Prostate gland (tissue), 2 donors: ENCODE data around the gene NCOA5. TPM values are rescaled to one million over a fixed set of nuclear protein-coding genes. Genes with fewer than 3 reads are reported as not detected.
A peak's percentile ranks its signal among the peaks of the same experiment; 100 is the strongest.

Source experiments
- DNase-seq: peaks from one replicate; pipeline ENCODE4 v3.0.0-alpha.2; 2019; ENCODE audit warnings: low spot score
- H3K27ac ChIP-seq, 2 donors: fragments of 200-600 bp; sonication (generic); 2 replicates each; pipeline ENCODE4 v1.5.1; 2017 to 2019
- H3K27me3 ChIP-seq: fragments of 200-600 bp; sonication (generic); replicated peaks from 2 replicates; pipeline ENCODE4 v1.5.1; 2019; ENCODE audit not compliant: insufficient read depth
- H3K36me3 ChIP-seq, 2 donors: fragments of 200-600 bp; sonication (generic); 1 replicate in 1 of 2; 2 replicates in 1 of 2; pipeline versions ENCODE4 v1.5.1 to v1.8.1; 2017 to 2019
- H3K4me1 ChIP-seq: fragments of 200-600 bp; sonication (generic); replicated peaks from 2 replicates; pipeline ENCODE4 v1.5.1; 2019
- H3K4me3 ChIP-seq, 2 donors: fragments of 200-600 bp; sonication (generic); 2 replicates each; pipeline ENCODE4 v1.5.1; 2017 to 2019
- H3K9me3 ChIP-seq: fragments of 200-600 bp; sonication (generic); 2 replicates; pipeline ENCODE4 v1.5.1; 2017
- CTCF ChIP-seq, 4 experiments: fragments of 200-600 bp in 2 of 4; fragments of 450-650 bp in 2 of 4; sonication (generic) in 2 of 4; IDR thresholded peaks; 1 replicate in 3 of 4; 2 replicates in 1 of 4; pipeline ENCODE4 v1.5.1; 2016 to 2019; ENCODE audit warnings: antibody characterized with exemption in 4 of 4, mild to moderate bottlenecking in 2 of 4, moderate library complexity in 2 of 4
- POLR2A ChIP-seq: fragments of 450-650 bp; IDR thresholded peaks from one replicate; pipeline ENCODE4 v1.6.1; 2016; ENCODE audit warnings: antibody characterized with exemption, mild to moderate bottlenecking
- POLR2AphosphoS5 ChIP-seq: sonication (generic); formaldehyde crosslinking; IDR thresholded peaks from one replicate; pipeline ENCODE4 v1.6.1; 2017; ENCODE audit warnings: antibody characterized with exemption
- WGBS: methylation state at CpG from one replicate; pipeline ENCODE4 v1.1.5; 2018; 5-methylcytosine and 5-hydroxymethylcytosine counted together
- intact Hi-C: fragments of 100-400 bp; cut with DNase I; formaldehyde crosslinking; loops from one replicate; pipeline ENCODE4 v1.14.2; 2022
- total RNA-seq, 2 donors: library from RNA; depleted of rRNA; stranded (reverse); fragments of >200 nt; gene quantifications; one replicate each; pipeline ENCODE4 v1.1.0, GENCODE V29; 2016

The NCOA5 gene
- total RNA-seq, 2 donors from 2014 or later: 41.0 to 50.6 TPM

DNA sequence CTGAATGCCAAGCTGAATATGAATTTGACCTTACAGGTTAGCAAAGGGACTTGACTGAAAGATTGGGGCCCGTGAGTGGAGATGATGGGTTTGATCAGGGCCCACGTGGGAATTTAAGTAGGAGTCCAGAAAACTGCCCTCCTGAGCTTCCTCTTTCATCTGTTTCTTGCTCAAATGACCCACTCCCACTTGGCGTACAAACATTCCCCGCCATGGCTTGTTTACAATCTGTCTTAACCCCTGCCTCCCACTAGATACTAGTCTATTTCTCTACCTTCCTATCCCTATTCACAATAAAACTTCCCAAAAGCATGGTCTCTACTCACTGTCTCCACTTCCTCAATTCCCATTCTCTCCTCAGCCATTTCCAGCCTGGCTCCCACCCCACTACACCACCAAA is 71.7 kb downstream of the NCOA5 start:
- WGBS: 48% methylated on average over 4 of the region's 4 CpGs
- no peak for TF ChIP-seq CTCF (IDR thresholded peaks at IDR 0.05)
- no peak for TF ChIP-seq POLR2AphosphoS5
- TF ChIP-seq POLR2A: no peak
- Histone ChIP-seq H3K9me3 (no peaks in the 10 kb centered on the region), H3K4me3 (no peak overlapping the region), H3K27me3 (peaks cover 29% of the 10 kb centered on the region), H3K36me3 (no peaks in the 10 kb centered on the region), H3K4me1 (no peaks in the 10 kb centered on the region), H3K27ac (no peak overlapping the region)
- intact Hi-C loops: no loop called here
- no peak for DNase-seq

DNA sequence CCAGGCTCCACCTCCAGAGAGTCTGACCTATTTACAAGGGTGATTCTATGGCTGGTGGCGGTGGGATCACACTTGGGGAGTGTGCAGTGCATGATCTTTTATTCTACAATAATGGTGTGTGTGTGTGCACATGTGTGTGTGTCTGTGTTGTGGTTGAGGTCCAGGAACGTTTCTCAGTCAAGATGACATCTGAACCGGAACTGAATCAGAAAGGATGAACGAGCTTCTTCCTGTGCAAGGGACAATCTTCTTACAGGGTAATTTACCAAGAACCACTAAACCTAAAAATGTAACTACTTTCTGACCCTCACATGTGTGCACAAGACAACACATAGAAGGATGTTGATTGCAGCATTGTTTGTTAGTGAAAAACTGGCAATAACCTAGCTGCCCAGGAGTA is 72.5 kb downstream of the NCOA5 start:
- no peaks in the 10 kb centered on the region for H3K9me3 ChIP-seq
- intact Hi-C loops: no loop called here
- DNase-seq: no peak
- H3K36me3 ChIP-seq: no peaks in the 10 kb centered on the region
- no peak overlapping the region for H3K27ac ChIP-seq
- H3K4me3 ChIP-seq: no peak overlapping the region
- TF ChIP-seq CTCF (IDR thresholded peaks at IDR 0.05) (no peak), POLR2A (no peak), POLR2AphosphoS5 (no peak)
- peaks cover 30% of the 10 kb centered on the region for H3K27me3 ChIP-seq
- 69% methylated on average over 4 of the region's 4 CpGs for WGBS
- no peaks in the 10 kb centered on the region for H3K4me1 ChIP-seq

DNA sequence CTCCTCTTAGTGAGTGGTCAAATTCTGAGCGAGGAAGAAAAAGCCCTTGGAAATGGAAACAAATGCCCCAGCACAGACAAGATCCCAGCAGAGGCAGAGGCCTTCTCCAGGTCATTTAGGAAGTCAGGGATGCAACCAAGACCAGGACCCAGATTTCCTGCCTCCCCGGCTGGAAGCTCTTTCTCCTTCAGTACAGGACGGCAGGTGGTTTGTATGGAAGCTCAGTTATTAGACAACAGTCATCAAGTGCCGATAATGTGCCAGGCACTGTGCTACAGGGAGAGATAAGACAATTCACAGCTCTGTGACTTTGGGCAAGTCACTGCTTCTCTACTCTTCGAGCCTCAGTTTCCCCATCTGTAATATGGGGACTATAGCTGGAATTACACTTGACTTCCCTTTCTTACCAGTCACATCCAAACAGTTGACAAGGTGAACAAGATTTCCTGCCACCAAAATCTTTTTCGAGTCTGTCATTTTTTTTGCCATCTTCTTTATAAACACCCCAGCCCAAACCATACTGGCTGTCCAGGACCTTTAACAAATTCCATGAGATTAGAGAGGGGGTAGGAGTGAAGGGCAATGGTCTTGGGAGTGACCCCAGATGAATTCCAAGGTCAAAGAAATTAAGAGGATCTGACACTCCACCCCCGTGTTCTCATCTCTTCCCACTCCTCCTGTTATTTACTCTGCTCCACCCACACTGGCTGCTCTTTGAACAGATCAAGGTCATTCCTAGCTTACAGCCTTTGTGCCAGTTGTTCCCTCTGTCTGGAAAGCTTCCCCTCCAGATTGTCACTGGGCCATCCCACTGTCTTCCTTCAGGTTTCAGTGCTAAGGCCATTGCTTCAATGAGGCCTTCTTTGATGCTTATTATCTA is 75.0 kb downstream of the NCOA5 start:
- WGBS: 63% methylated on average over 7 of the region's 7 CpGs
- Histone ChIP-seq H3K36me3 (no peaks in the 10 kb centered on the region), H3K4me3 (no peak overlapping the region), H3K27me3 (peaks cover 33% of the 10 kb centered on the region), H3K9me3 (no peaks in the 10 kb centered on the region), H3K4me1 (no peaks in the 10 kb centered on the region), H3K27ac (no peak overlapping the region)
- no peak for DNase-seq
- no peak for TF ChIP-seq POLR2AphosphoS5
- no peak for TF ChIP-seq POLR2A
- no peak for TF ChIP-seq CTCF (IDR thresholded peaks at IDR 0.05)
- intact Hi-C loops: no loop called here

GRCh38 chr20:46013829-46014516 is 75.8 kb downstream of the NCOA5 start:
- 3% methylated on average over 47 of the region's 67 CpGs for WGBS
- Histone ChIP-seq H3K27me3 (peaks cover 33% of the 10 kb centered on the region), H3K4me1 (no peaks in the 10 kb centered on the region), H3K4me3 (no peak overlapping the region), H3K9me3 (no peaks in the 10 kb centered on the region), H3K27ac (no peak overlapping the region), H3K36me3 (no peaks in the 10 kb centered on the region)
- intact Hi-C loops: no loop called here
- no peak for DNase-seq
- peak; percentile 49 to 72 (median 57) for TF ChIP-seq CTCF (IDR thresholded peaks at IDR 0.05)
- TF ChIP-seq POLR2AphosphoS5: no peak
